ENCODE data around the gene CBX1.

- TF ChIP-seq CTCF (optimal IDR thresholded peaks at IDR 0.05 in 1 of 3, IDR thresholded peaks at IDR 0.05 in 1 of 3, conservative IDR thresholded peaks at IDR 0.05 in 1 of 3; ENCODE audit: extremely low read depth in 1 of 3, insufficient read depth in 2 of 3, low read length in 3 of 3): peak in 1 of 3 experiments; percentile 20
- TF ChIP-seq EZH2 (IDR thresholded peaks at IDR 0.05; ENCODE audit: low read length): no peak
Observed at GRCh38 chr17:48051706-48052486, 49.4 kb downstream of the CBX1 start.
